Smooth muscle cell (in vitro differentiated cells): Measurements from ENCODE around the gene PHF11. TPM values are rescaled to one million over a fixed set of nuclear protein-coding genes. Genes with fewer than 3 reads are reported as not detected.

ENCODE experiments used
- DNase-seq: peaks from one replicate; lab custom pipeline; 2025; ENCODE audit not compliant: unreplicated experiment; lab: John Stamatoyannopoulos, UW
- H2AFZ ChIP-seq: fragments of 200-600 bp; sonication (generic); 2 replicates; pipeline ENCODE4 v1.6.0; 2016; ENCODE audit warnings: antibody characterized with exemption, low read depth, mild to moderate bottlenecking
- H3F3A ChIP-seq: fragments of 200-600 bp; sonication (generic); 2 replicates; pipeline ENCODE4 v1.6.0; 2017; ENCODE audit warnings: antibody characterized with exemption, low read depth
- H3K27ac ChIP-seq: fragments of 200-600 bp; sonication (generic); 2 replicates; pipeline ENCODE4 v1.5.1; 2016; ENCODE audit warnings: low read depth, mild to moderate bottlenecking
- H3K27me3 ChIP-seq: fragments of 200-600 bp; sonication (generic); 2 replicates; pipeline ENCODE4 v1.6.1; 2016; ENCODE audit warnings: low read depth, mild to moderate bottlenecking
- H3K36me3 ChIP-seq: fragments of 200-600 bp; sonication (generic); 2 replicates; pipeline ENCODE4 v1.5.1; 2016; ENCODE audit warnings: low read depth
- H3K4me1 ChIP-seq: fragments of 200-600 bp; sonication (generic); 2 replicates; pipeline ENCODE4 v1.5.1; 2016; ENCODE audit warnings: low read depth
- H3K4me2 ChIP-seq: fragments of 200-600 bp; sonication (generic); 2 replicates; pipeline ENCODE4 v1.6.0; 2016; ENCODE audit warnings: mild to moderate bottlenecking
- H3K4me3 ChIP-seq: fragments of 200-600 bp; sonication (generic); 2 replicates; pipeline ENCODE4 v1.5.1; 2016; ENCODE audit warnings: mild to moderate bottlenecking
- H3K79me2 ChIP-seq: fragments of 200-600 bp; sonication (generic); 2 replicates; pipeline ENCODE4 v1.6.0; 2016; ENCODE audit warnings: low read depth, mild to moderate bottlenecking
- H3K9ac ChIP-seq: fragments of 200-600 bp; sonication (generic); 2 replicates; pipeline ENCODE4 v1.6.0; 2016; ENCODE audit warnings: low read depth
- H3K9me3 ChIP-seq: fragments of 200-600 bp; sonication (generic); replicated peaks from 2 replicates; pipeline ENCODE4 v1.5.1; 2016; ENCODE audit warnings: low read depth
- H4K20me1 ChIP-seq: fragments of 200-600 bp; sonication (generic); 2 replicates; pipeline ENCODE4 v1.6.0; 2016; ENCODE audit warnings: low read depth
- CTCF ChIP-seq: fragments of 200-600 bp; sonication (generic); IDR thresholded peaks from 2 replicates; pipeline ENCODE4 v1.5.1; 2017; ENCODE audit warnings: borderline replicate concordance, mild to moderate bottlenecking, antibody characterized with exemption; ENCODE audit not compliant: insufficient read depth, poor library complexity, severe bottlenecking
- WGBS: methylation state at CpG from one replicate; pipeline ENCODE4 v1.1.7; 2016; ENCODE audit warnings: low lambda C conversion rate; 5-methylcytosine and 5-hydroxymethylcytosine counted together
- polyA plus RNA-seq: library from polyadenylated mRNA; unstranded; fragments of >200 nt; fragmentation: Nextera tagmentation; extraction: Ambion mirVana; gene quantifications from 2 replicates; pipeline ENCODE4 v1.2.1, GENCODE V29; 2016
- total RNA-seq: library from RNA; depleted of rRNA; stranded (reverse); fragments of >200 nt; gene quantifications from 2 replicates; pipeline ENCODE4 v1.2.3, GENCODE V29; 2014

PHF11 gene
- total and polyA plus RNA-seq, 2 experiments from 2014 or later, result 22.9 to 30.3 TPM

- H3K4me3 ChIP-seq, result no peak overlapping the region
- no peak overlapping the region for H3K27ac ChIP-seq
- H3F3A ChIP-seq, result no peaks in the 10 kb centered on the region
- no peak for TF ChIP-seq CTCF
- H3K4me1 ChIP-seq, result no peaks in the 10 kb centered on the region
- H3K4me2 ChIP-seq, result no peak overlapping the region
- no peak overlapping the region for H2AFZ ChIP-seq
- no peaks in the 10 kb centered on the region for H4K20me1 ChIP-seq
- no peaks in the 10 kb centered on the region for H3K36me3 ChIP-seq
- no peak overlapping the region for H3K9ac ChIP-seq
- no peaks in the 10 kb centered on the region for H3K9me3 ChIP-seq
- no peak for DNase-seq
- WGBS, result 71% methylated on average over 1 of the region's 1 CpG
- H3K79me2 ChIP-seq, result no peaks in the 10 kb centered on the region
- no peaks in the 10 kb centered on the region for H3K27me3 ChIP-seq
Measured at GRCh38 chr13:49472186-49472585, 23.6 kb upstream of the PHF11 start.

- Histone ChIP-seq H4K20me1 (no peaks in the 10 kb centered on the region), H3K27ac (no peak overlapping the region), H3K9ac (no peak overlapping the region), H3K9me3 (no peaks in the 10 kb centered on the region), H3K36me3 (no peaks in the 10 kb centered on the region), H3F3A (no peaks in the 10 kb centered on the region), H3K27me3 (no peaks in the 10 kb centered on the region), H3K79me2 (no peaks in the 10 kb centered on the region), H3K4me2 (no peak overlapping the region), H2AFZ (no peak overlapping the region), H3K4me3 (no peak overlapping the region), H3K4me1 (no peaks in the 10 kb centered on the region)
- 96% methylated on average over 7 of the region's 7 CpGs for WGBS
- no peak for DNase-seq
- TF ChIP-seq CTCF, result no peak
Measured at GRCh38 chr13:49476529-49476928, 19.2 kb upstream of the PHF11 start.

GRCh38 chr13:49481788-49482187, 14.0 kb upstream of the PHF11 start:
- no peaks in the 10 kb centered on the region for H3K79me2 ChIP-seq
- 89% methylated on average over 5 of the region's 5 CpGs for WGBS
- no peak overlapping the region for H3K4me2 ChIP-seq
- H3K36me3 ChIP-seq, result no peaks in the 10 kb centered on the region
- no peaks in the 10 kb centered on the region for H3K27me3 ChIP-seq
- no peak overlapping the region for H2AFZ ChIP-seq
- no peak overlapping the region for H3K4me3 ChIP-seq
- H3K27ac ChIP-seq, result no peak overlapping the region
- no peaks in the 10 kb centered on the region for H3K9me3 ChIP-seq
- no peaks in the 10 kb centered on the region for H3K4me1 ChIP-seq
- no peak for DNase-seq
- no peaks in the 10 kb centered on the region for H3F3A ChIP-seq
- H4K20me1 ChIP-seq, result no peaks in the 10 kb centered on the region
- no peak for TF ChIP-seq CTCF
- H3K9ac ChIP-seq, result no peak overlapping the region

GRCh38 chr13:49488563-49488962, 7.2 kb upstream of the PHF11 start:
- Histone ChIP-seq H4K20me1 (no peaks in the 10 kb centered on the region), H3K9me3 (no peaks in the 10 kb centered on the region), H3K4me1 (no peaks in the 10 kb centered on the region), H3K9ac (no peak overlapping the region), H3K4me2 (no peak overlapping the region), H3K79me2 (no peaks in the 10 kb centered on the region), H2AFZ (no peak overlapping the region), H3F3A (no peaks in the 10 kb centered on the region), H3K4me3 (no peak overlapping the region), H3K27ac (no peak overlapping the region), H3K36me3 (no peaks in the 10 kb centered on the region), H3K27me3 (no peaks in the 10 kb centered on the region)
- no peak for TF ChIP-seq CTCF
- WGBS, result 97% methylated on average over 2 of the region's 2 CpGs
- DNase-seq, result no peak
